Immature natural killer cell (primary cell): Measurements from ENCODE around the gene KHDC4. TPM values are rescaled to one million over a fixed set of nuclear protein-coding genes. Genes with fewer than 3 reads are reported as not detected.
A peak's percentile ranks its signal among the peaks of the same experiment; 100 is the strongest.

Experiments used
- DNase-seq, 3 donors: peaks; one replicate each; pipeline ENCODE4 v3.0.0; 2022; ENCODE audit warnings: mixed read lengths in 1 of 3
- H3K27ac Mint-ChIP-seq, 6 donors: one replicate each; pipeline ENCODE4 v1.8.0; 2020; ENCODE audit warnings: mixed read lengths in 6 of 6, mild to moderate bottlenecking in 5 of 6, inconsistent platforms in 4 of 6, moderate library complexity in 3 of 6
- H3K27me3 Mint-ChIP-seq, 3 donors: one replicate each; pipeline ENCODE4 v1.8.0; 2020 to 2021; ENCODE audit warnings: low read depth in 3 of 3, mild to moderate bottlenecking in 3 of 3, mixed read lengths in 3 of 3, moderate library complexity in 3 of 3, inconsistent platforms in 1 of 3
- H3K36me3 Mint-ChIP-seq, 3 donors: one replicate each; pipeline ENCODE4 v1.8.0; 2020; ENCODE audit warnings: mixed read lengths in 3 of 3, inconsistent platforms in 2 of 3, mild to moderate bottlenecking in 2 of 3
- H3K4me1 Mint-ChIP-seq, 2 donors: one replicate each; pipeline ENCODE4 v1.8.0; 2020; ENCODE audit warnings: inconsistent platforms in 2 of 2, mild to moderate bottlenecking in 2 of 2, mixed read lengths in 2 of 2, moderate library complexity in 1 of 2
- H3K4me3 Mint-ChIP-seq, 5 donors: one replicate each; pipeline ENCODE4 v1.8.0; 2020; ENCODE audit warnings: mild to moderate bottlenecking in 5 of 5, mixed read lengths in 5 of 5, inconsistent platforms in 3 of 5, moderate library complexity in 3 of 5
- H3K9me3 Mint-ChIP-seq, 6 donors: one replicate each; pipeline ENCODE4 v1.8.0; 2020; ENCODE audit warnings: mild to moderate bottlenecking in 6 of 6, mixed read lengths in 6 of 6, inconsistent platforms in 4 of 6, moderate library complexity in 3 of 6
- polyA plus RNA-seq, 3 donors: library from polyadenylated mRNA; unstranded; fragments of 300-500 nt; fragmentation: Illumina TruSeq; gene quantifications; one replicate each; pipeline ENCODE4 v1.2.3, GENCODE V29; 2021

The KHDC4 gene
- polyA plus RNA-seq, 3 donors from 2014 or later = 1.0 to 7.0 (median 4.1) TPM

DNA sequence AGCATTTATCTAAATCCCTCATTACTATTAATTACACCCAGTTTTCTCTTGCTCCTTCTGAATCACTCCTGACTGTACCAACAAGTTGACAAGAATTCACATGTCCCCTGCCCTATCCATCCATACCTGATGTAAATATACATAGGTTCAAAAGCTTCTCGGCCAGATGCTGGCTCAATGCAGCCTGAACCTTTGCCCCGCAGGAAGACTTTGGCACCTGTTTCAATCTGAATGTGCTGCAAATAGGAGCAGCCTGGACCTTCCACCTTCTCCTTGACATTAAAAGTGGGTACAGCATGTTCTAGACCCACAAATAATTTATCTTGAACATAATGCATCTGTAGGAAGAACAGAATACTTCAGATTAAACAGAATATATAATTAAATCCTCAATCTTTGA lies 8.7 kb downstream of the KHDC4 start:
- Mint-ChIP-seq H3K36me3 (peaks cover 37 to 63% (median 37%) of the 10 kb centered on the region in 3 donors), H3K4me1 (peaks cover 9 to 18% of the 10 kb centered on the region in 2 donors), H3K27me3 (no peaks in the 10 kb centered on the region), H3K4me3 (no peak overlapping the region), H3K27ac (peak overlapping the region in 1 of 6 donors; percentile 2), H3K9me3 (no peaks in the 10 kb centered on the region)
- DNase-seq = no peak

DNA sequence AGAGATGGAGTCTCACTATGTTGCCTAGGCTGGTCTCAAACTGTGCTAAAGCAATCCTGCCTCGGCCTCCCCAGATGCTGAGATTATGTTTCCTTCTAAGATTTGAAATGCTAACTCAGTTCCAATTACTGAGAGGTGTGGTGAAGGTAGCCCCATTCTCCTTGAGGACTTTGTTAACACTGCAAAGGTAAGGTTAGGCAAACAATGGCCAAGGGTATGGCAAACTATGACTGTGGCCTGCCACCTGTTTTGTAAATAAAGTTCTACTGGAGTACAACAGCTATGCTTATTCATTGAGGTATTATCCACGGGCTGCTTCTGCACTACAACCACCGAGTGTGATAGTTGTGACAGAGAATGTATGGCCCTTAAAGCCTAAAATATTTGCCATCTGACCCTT lies 13.5 kb downstream of the KHDC4 start:
- Mint-ChIP-seq H3K27me3 (peaks cover 0 to 3% (median 0%) of the 10 kb centered on the region in 3 donors), H3K27ac (no peak overlapping the region), H3K4me3 (no peak overlapping the region), H3K9me3 (no peaks in the 10 kb centered on the region), H3K4me1 (no peaks in the 10 kb centered on the region), H3K36me3 (peaks cover 28 to 58% (median 39%) of the 10 kb centered on the region in 3 donors)
- no peak for DNase-seq

DNA sequence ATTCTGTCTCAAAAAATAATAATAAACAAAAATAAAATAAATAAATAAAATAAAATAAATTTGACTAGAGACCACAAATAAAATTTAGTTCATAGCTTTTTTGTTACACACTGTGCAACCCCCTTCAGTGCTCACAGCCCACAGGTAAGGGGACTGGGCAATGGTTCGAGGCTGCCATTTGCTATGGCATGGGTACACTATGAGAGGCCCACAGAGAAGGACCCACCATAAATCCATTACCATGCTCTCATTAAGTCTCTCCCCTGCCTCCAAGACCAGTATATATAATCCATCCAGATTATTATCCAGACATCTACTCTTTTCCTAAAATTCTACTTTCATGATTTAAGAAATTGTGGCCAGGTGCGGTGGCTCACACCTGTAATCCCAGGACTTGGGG lies 14.4 kb downstream of the KHDC4 start:
- peaks cover 0 to 4% (median 0%) of the 10 kb centered on the region in 3 donors for H3K27me3 Mint-ChIP-seq
- peaks cover 25 to 56% (median 36%) of the 10 kb centered on the region in 3 donors for H3K36me3 Mint-ChIP-seq
- H3K9me3 Mint-ChIP-seq = no peaks in the 10 kb centered on the region
- H3K4me3 Mint-ChIP-seq = no peak overlapping the region
- no peak overlapping the region for H3K27ac Mint-ChIP-seq
- no peak for DNase-seq
- no peaks in the 10 kb centered on the region for H3K4me1 Mint-ChIP-seq

DNA sequence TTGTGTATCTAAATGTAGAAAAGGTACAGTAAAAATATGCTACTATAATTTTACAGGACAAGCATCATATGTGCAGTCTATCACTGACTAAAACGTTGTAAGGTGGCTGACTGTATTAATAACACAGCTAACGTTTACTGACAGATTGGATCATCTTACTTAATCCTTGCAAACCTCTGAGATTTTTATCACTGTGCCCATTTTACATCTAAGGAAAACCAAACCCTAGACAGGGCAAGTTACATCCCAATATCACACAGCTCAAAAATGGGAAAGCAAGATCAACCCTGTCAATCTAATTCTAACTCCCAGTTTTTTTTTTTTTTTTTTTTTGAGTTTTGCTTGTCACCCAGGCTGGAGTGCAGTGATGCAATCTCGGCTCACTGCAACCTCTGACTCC lies 15.6 kb downstream of the KHDC4 start:
- no peaks in the 10 kb centered on the region for H3K9me3 Mint-ChIP-seq
- H3K36me3 Mint-ChIP-seq = peaks cover 29 to 62% (median 39%) of the 10 kb centered on the region in 3 donors
- no peaks in the 10 kb centered on the region for H3K4me1 Mint-ChIP-seq
- no peak for DNase-seq
- peaks cover 0 to 4% (median 0%) of the 10 kb centered on the region in 3 donors for H3K27me3 Mint-ChIP-seq
- H3K4me3 Mint-ChIP-seq = no peak overlapping the region
- no peak overlapping the region for H3K27ac Mint-ChIP-seq

DNA sequence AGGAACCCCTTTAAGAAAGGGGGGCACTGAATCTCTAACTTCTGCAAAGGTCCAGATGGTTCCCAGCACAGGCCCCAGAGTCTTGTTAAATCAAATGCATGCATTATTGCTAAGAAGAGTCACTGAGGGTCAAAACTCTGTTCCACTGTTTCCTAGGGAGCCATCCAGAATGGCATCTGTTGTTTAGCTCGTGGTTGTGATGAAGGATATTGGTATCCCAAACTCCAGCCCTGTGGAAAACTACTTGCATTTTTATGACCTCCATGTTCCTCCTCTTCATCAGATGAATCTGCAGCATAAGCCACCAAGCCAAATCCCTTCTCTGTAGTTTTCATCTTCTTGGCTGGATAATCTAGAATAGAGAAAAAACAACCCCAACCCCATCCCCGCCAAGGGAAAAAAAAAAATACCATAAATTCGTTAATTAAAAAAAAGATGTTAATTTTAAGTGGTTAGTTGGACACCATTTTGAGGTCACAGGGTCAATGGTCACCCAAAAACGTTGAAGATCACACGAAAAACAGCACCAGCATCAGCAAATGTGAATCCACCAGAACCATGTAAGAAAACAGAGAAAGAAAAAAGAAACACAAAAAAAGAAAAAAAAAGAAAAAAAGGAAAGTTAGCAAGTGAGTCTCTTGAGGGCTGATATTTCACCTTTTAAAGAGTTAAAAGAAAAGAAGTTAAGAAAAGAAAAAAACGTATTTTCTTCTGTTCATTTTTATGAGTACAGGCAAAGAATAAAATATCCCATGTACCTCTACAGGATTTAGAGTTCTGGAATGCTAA lies 20.1 kb downstream of the KHDC4 start:
- Mint-ChIP-seq H3K36me3 (peaks cover 17 to 45% (median 23%) of the 10 kb centered on the region in 3 donors), H3K9me3 (no peaks in the 10 kb centered on the region), H3K4me1 (peaks cover 20 to 27% of the 10 kb centered on the region in 2 donors), H3K27ac (peak overlapping the region in 2 of 6 donors; percentile 31 to 33), H3K4me3 (no peak overlapping the region), H3K27me3 (peaks cover 2 to 10% (median 2%) of the 10 kb centered on the region in 3 donors)
- no peak for DNase-seq

DNA sequence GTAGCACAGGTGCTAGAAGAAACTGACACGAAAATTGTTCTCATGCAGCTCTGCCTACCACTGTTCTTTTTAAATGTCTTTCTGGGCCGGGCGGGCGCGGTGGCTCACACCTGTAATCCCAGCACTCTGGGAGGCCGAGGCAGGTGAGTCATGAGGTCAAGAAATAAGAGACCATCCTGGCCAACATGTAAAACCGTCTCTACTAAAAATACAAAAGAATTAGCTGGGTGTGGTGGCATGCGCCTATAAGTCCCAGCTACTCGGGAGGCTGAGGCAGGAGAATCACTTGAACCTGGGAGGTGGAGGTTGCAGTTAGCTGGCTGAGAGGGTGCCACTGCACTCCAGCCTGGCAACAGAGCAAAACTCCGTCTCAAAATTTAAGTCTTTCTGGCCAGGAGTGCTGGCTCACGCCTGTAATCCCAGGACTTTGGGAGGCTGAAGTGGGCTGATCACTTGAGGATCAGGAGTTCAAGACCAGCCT lies 22.1 kb downstream of the KHDC4 start:
- Mint-ChIP-seq H3K4me3 (peak overlapping the region; percentile 56 to 97 (median 92)), H3K27me3 (peaks cover 2 to 8% (median 2%) of the 10 kb centered on the region in 3 donors), H3K4me1 (peaks cover 20 to 27% of the 10 kb centered on the region in 2 donors), H3K9me3 (no peaks in the 10 kb centered on the region), H3K27ac (peak overlapping the region; percentile 91 to 98 (median 96)), H3K36me3 (peaks cover 13 to 39% (median 15%) of the 10 kb centered on the region in 3 donors)
- DNase-seq = no peak

DNA sequence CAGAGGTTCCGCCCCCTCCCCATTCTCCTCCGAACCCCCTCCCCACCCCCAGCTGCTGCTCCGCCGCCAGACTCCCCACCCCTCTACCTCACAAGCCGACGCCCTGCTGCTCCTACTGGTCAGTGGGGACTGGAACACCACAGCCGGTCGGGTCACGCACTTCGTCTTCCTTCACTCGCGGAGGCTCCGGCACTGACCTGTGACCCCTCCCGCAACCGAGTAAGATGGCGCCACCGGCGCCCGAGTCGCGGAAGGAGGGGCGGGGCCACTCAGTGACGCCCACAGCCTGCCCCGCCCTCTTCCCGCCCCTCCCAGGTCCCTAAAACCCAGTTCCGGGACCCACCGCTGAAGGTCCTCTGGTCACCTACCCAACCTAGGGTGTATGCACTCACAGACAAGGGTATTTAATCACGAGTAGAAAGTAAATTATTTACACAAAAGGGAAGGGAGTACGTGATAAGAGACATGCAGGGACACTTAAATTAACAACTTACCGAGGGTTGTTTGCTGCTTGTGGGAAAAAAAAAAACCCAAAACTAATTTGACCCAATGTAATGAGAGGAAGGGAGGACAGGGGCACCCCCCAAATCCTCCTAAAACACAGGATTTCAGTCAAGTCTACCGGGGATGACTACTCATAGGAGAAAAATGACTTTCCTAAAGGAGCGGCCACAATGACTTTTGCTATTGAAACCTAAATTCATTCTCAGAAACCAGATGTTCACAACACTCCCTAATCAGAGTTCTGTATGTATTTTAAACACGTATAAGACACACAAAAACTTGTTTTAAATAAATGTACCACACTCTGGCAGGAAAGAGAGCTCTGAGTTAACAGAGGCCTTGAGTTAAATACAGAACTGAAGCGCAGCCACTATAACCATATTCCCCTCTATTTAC lies 22.8 kb downstream of the KHDC4 start, which contains the start of gene RIT1:
Gene RIT1 (minus strand): TSS at position 194 of the 900 bp plus-strand sequence. CDS start 588 bp downstream, outside the sequence.
- DNase-seq = peak; percentile 82 to 85 (median 82)
- Mint-ChIP-seq H3K4me1 (peaks cover 20 to 27% of the 10 kb centered on the region in 2 donors), H3K27me3 (peaks cover 2 to 7% (median 2%) of the 10 kb centered on the region in 3 donors), H3K4me3 (peak within 1 kb of the TSS; percentile 86 to 99 (median 96)), H3K36me3 (peaks cover 6 to 32% (median 8%) of the 10 kb centered on the region in 3 donors), H3K9me3 (no peaks in the 10 kb centered on the region), H3K27ac (peak within 1 kb of the TSS; percentile 91 to 98 (median 96))

DNA sequence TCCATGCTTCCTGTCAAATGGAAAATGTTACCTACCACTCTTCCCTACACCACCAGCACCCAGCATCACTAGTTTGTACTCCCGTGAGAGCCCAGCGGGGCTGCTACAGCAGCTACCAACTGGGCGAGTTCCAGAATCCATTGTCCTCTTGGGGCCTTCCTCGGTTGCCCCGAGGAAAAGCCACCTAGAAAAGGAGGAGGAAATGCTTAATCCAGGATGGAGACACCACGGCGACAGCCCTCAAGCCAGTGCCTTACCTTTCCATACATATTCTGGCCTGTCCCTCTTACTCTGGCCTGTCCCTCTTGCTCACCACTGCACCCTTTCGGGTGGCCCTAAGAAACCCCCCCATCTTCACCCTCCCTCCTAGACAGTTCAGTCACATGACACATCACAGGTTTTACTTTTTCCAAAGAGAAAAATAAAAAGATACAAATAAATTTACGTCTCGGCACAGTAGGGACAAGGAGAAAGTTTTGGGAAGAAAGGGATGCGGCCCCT lies 23.5 kb downstream of the KHDC4 start:
- no peaks in the 10 kb centered on the region for H3K9me3 Mint-ChIP-seq
- peaks cover 7 to 27% (median 10%) of the 10 kb centered on the region in 3 donors for H3K36me3 Mint-ChIP-seq
- peak overlapping the region; percentile 91 to 98 (median 96) for H3K27ac Mint-ChIP-seq
- H3K27me3 Mint-ChIP-seq = peaks cover 2 to 7% (median 2%) of the 10 kb centered on the region in 3 donors
- DNase-seq = peak in 2 of 3 donors; percentile 33 to 36
- peak overlapping the region; percentile 86 to 99 (median 96) for H3K4me3 Mint-ChIP-seq
- H3K4me1 Mint-ChIP-seq = peaks cover 20 to 27% of the 10 kb centered on the region in 2 donors

DNA sequence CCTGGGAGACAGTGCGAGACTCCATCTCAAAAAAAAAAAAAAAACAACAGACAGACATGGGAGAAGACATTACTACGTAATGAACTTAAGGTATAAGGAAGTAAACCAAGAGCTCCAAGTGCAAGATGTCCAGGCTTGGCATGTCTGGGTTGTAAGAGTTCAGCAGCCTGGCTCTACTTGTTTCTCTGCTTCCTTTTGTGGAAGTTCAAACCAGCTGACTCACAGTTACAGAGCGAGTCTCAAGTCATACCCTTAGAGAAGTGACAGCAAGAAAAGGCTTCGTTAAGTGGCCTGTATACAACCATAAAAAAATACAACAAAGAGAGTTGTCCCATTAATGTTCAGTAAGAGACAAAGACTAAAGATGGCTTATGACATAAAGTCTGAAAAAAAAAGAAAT lies 24.3 kb downstream of the KHDC4 start:
- H3K27ac Mint-ChIP-seq = peak overlapping the region; percentile 59 to 98 (median 92)
- DNase-seq = no peak
- H3K36me3 Mint-ChIP-seq = peaks cover 7 to 25% (median 9%) of the 10 kb centered on the region in 3 donors

DNA sequence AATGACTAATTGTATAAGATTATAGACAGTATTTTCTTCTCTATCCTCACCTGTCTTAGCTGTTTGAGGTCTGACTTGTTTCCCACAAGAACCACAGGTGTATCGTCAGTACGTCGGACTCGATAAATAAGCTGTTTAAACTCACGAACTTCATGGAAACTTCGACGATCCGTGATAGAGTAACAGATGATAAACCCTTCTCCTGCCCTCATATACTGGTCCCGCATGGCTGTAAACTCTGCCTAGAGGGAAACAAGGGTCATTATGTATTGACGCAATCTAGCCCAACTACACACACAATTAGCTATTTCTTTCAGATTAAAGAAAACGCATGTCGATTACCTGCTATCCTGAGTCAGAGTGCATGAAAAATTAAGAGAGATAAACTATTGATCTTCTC lies 30.0 kb downstream of the KHDC4 start:
- H3K9me3 Mint-ChIP-seq = no peaks in the 10 kb centered on the region
- no peak for DNase-seq
- H3K27me3 Mint-ChIP-seq = no peaks in the 10 kb centered on the region
- peaks cover 9 to 31% (median 20%) of the 10 kb centered on the region in 3 donors for H3K36me3 Mint-ChIP-seq
- peaks cover 0 to 7% of the 10 kb centered on the region in 2 donors for H3K4me1 Mint-ChIP-seq
- H3K4me3 Mint-ChIP-seq = no peak overlapping the region
- peak overlapping the region in 1 of 6 donors; percentile 70 for H3K27ac Mint-ChIP-seq

More for the DNA sequence above, 24.3 kb downstream of the KHDC4 start:
- peaks cover 20 to 27% of the 10 kb centered on the region in 2 donors for H3K4me1 Mint-ChIP-seq
- H3K9me3 Mint-ChIP-seq = no peaks in the 10 kb centered on the region
- H3K27me3 Mint-ChIP-seq = peaks cover 2 to 6% (median 2%) of the 10 kb centered on the region in 3 donors
- peak overlapping the region; percentile 86 to 99 (median 96) for H3K4me3 Mint-ChIP-seq

DNA sequence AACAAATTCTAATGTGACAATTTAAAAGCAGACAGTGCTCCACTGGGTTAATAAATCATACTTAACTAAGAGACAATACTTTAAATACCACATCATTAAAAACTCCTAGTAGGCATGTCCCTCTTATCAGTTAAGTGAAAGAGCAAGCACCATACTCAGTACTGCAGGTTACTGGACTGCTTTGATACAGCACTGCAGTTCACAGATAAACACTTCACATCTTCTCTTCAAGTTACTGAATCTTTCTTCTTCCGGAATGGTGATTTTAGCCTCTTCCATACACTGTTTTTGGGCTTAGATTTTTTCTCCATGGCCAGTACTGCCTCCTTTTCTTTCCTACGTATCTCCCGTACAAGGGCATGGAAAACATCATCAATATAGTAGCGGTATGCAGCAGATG lies 34.1 kb downstream of the KHDC4 start:
- DNase-seq = no peak
- no peaks in the 10 kb centered on the region for H3K27me3 Mint-ChIP-seq
- no peaks in the 10 kb centered on the region for H3K9me3 Mint-ChIP-seq
- H3K4me3 Mint-ChIP-seq = no peak overlapping the region
- H3K4me1 Mint-ChIP-seq = peaks cover 0 to 12% of the 10 kb centered on the region in 2 donors
- peaks cover 9 to 32% (median 23%) of the 10 kb centered on the region in 3 donors for H3K36me3 Mint-ChIP-seq
- H3K27ac Mint-ChIP-seq = peak overlapping the region in 2 of 6 donors; percentile 29 to 77

DNA sequence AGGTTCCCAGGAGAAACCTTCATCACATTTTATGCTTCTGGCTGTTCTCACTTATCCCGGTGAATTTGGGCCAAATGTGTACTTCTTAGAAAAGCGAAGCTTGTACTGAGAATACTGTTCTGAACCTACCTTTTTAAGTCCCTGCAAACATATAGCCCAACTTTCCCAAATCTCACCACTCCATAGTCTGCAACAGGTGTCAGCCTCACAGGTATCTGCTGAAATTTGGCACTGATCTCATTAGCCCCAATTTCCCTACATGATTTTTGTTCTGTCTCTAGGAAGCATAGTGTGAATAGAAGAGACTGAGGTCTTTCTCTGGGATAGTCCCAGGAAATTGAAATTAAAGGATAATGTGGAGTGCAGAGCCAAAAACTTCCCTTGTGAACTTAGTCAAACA lies 34.5 kb downstream of the KHDC4 start:
- Mint-ChIP-seq H3K4me3 (no peak overlapping the region), H3K27ac (peak overlapping the region in 3 of 6 donors; percentile 15 to 66 (median 24)), H3K27me3 (no peaks in the 10 kb centered on the region), H3K36me3 (peaks cover 9 to 29% (median 22%) of the 10 kb centered on the region in 3 donors), H3K9me3 (no peaks in the 10 kb centered on the region), H3K4me1 (peaks cover 0 to 11% of the 10 kb centered on the region in 2 donors)
- no peak for DNase-seq

DNA sequence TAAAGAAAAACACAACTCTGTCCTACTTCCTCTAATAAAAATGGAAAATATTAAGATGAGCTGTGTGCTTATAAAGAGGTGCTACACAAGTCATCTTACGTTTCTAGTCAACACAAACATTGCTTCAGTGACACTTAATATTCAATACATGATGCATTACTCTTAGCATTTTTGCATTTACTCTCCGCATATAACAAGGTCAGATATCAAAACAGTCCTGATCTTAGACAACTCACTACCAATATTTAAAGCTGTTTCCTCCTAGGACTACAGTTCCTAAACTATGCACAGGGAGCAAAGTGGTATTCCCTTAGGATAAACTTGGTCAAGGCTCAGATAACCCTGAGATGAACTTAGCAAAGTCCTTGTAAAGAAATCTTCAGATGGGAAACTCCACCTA lies 35.3 kb downstream of the KHDC4 start:
- Mint-ChIP-seq H3K27me3 (no peaks in the 10 kb centered on the region), H3K4me1 (peaks cover 2 to 6% of the 10 kb centered on the region in 2 donors), H3K36me3 (peaks cover 9 to 24% (median 17%) of the 10 kb centered on the region in 3 donors), H3K9me3 (no peaks in the 10 kb centered on the region), H3K27ac (peak overlapping the region in 2 of 6 donors; percentile 20 to 52), H3K4me3 (no peak overlapping the region)
- DNase-seq = no peak
